ENCODE data around the gene GTPBP6.

GTPBP6 gene, protein sequence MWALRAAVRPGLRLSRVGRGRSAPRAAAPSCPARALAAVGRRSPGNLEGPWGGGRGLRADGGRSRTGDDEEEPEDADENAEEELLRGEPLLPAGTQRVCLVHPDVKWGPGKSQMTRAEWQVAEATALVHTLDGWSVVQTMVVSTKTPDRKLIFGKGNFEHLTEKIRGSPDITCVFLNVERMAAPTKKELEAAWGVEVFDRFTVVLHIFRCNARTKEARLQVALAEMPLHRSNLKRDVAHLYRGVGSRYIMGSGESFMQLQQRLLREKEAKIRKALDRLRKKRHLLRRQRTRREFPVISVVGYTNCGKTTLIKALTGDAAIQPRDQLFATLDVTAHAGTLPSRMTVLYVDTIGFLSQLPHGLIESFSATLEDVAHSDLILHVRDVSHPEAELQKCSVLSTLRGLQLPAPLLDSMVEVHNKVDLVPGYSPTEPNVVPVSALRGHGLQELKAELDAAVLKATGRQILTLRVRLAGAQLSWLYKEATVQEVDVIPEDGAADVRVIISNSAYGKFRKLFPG

DNA sequence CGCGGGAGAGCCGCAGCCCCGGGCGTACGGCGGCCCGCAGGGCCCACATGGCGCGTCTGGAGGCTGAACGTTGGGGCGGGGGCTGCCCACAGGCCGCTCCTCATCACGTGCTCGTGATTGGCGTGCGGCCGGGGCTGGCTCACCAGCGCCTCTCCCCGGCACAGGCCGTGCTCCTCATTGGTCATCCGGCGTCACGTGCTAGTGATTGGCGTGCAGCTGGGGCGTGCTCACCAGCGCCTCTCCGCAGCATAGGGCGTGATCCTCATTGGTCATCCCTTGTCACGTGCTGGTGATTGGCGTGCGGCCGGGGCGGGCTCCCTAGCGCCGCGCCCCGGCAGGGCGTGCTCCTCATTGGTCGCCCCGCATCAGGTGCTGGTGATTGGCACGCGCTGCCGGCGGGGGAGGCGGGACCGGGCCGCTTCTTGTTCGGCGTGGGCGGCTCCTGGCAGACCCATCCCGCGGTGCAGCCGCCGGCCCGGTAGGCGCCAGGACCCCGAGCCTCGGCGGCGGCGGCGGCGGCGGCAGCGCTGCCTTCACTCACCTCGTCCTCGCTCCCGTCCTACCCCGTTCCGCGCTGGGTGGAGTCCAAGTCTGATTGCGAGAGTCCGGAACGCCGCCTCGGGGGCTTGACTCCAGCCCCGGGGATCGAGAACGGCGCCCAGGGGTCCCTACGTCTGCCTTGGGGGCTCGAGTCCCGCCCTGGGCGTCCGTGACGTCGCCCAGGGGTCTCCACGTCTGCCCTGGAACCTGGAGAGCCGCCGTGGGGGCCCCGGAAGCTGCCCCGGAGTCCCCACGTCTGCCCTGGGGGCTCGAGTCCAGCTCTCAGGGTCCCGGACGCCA, at the start of gene GTPBP6:
TSS of gene GTPBP6 (minus strand) at position 58 of the 840 bp plus-strand sequence. CDS start at position 49, 9 bp downstream.
- no peak for DNase-seq

DNA sequence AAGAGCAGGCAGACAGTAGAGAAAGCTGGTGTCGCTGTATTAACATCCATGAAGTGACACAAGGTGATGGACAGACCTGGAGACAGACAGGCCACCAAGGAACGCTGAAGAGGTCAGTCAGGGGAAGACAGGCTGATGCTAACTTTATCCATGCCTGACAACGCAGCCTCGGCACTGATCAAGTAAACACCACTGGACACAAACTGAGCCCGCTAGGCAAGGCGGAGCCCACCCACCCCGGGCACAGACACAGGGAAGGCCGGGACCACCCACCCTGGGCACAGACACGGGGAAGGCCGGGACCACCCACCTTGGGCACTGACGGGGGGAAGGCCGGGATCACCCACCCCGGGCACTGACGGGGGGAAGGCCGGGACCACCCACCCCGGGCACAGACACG, 49.3 kb upstream of the GTPBP6 start:
- DNase-seq = no peak

DNA sequence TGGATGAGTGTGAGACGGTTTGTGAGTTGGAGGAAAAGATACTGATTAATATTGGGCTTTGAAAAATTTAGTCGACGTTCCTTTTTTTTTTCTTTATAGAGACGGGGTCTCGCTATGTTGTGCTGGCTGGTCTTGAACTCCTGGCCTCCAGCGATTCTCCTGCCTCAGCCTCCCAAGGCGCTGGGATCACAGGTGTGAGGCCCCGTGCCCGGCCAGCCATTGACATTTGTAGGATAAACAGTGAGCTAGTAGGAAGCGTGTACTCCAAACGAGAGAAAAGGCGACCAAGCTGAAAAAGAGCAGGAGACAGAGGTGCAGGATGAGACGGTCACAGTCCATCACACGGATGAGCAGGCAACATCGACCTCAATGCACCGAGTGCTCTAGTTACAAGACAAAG, 48.8 kb upstream of the GTPBP6 start:
- DNase-seq = no peak

DNA sequence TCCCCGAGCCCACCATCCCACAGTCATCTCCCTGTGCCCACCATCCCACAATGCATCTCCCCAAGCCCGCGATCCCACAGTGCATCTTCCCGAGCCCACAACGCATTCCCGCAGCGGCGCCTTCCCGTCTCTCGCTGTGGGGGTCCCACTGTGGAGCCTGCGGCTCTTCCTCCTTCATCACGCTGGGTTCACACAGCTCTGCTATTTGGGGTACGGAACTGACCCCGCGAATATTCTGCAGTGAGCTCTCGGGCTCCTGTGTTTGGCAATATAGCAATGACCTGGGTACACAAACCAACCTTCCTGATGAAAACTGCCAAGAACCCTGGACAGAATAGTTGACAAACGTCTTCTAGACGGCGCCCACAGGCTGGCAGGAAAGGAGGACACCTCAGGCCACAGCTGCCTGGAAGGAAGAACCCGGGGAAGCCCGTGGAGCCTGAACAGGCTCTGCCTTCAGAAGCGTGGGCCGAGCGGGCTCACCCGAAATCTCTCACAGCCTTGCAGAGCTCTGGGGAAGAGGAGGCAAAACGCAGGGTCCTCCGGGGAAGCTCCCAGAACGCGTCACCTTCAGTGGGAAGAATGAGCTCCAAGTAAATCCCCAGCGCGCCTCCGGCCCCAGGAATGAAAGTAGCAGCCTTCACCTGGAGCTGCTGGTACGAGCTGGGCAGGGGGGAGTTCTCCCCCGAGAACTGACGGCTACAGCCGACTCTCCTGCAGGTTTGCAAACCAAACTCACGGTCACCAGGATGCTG, 45.2 kb upstream of the GTPBP6 start:
- no peak for DNase-seq

DNA sequence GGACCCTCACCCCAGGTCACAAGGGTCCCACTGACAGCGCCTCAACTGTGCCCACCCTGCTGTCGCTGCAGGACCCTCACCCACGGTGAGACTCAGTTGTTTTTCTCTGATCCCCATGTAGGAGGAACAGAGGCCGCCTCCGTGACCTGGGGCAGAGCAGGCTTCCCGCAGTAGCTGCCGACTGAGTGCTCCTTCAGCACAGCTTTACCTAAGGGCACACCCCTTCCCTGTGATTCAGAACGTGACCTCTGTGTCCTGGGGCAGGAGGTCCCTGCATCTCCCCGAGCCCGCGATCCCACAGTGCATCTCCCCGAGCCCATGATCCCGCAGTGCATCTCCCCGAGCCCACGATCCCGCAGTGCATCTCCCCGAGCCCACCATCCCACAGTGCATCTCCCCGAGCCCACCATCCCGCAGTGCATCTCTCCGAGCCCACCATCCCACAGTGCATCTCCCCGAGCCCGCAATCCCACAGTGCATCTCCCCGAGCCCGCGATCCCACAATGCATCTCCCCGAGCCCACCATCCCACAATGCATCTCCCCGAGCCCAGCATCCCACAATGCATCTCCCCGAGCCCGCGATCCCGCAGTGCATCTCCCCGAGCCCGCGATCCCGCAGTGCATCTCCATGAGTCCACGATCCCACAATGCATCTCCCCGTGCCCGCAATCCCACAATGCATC, 44.5 kb upstream of the GTPBP6 start:
- no peak for DNase-seq

DNA sequence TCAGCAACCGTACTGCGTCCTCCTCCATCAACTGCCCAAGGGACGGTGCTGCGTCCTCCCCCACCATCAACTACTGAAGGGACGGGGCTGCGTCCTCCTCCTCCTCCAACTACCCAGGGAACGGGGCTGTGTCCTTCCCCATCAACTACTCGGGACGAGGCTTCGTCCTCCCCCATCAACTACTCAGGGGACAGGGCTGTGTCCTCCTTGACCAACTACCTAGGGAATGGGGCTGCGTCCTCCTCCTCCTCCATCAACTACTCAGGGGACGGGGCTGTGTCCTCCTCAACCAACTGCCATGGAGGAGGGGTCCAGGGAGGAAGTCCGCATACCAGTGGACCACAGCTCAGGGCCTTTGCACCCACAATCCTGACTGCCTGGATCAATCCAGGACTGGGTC, 43.8 kb upstream of the GTPBP6 start:
- DNase-seq = no peak

- DNase-seq = no peak
Observed at GRCh38 chrX:361231-362145, 42.9 kb upstream of the GTPBP6 start.

DNA sequence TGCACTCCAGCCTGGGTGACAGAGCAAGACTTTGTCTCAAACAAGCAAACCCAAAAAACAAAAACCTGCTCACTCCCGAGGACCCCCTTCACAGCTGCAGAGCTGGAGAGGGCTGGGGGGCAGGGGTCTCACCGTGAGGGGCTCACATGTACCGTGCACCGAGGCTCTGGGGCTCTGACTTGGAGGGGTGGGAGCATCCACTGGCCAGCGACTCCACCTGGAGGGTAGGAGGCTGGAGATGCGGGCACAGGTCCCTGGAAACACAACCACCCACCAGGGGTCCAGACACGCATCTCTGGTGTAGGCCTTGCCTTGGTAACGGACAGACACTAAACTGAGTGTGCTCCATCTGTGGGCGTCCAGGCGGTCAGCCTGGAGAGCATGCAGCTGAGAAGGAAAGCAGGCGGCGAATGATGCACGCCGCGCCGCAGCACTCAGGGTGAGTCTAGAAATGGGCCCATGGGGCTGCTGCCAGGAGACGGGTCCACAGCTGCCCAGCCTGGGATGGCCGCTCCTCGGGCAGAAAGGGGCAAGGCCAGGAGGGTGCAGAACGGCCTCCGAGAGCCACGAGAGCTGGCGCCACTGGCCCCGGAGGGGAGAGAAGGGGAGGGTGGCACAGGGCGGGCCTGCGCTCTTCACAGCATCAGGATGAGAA, 42.0 kb upstream of the GTPBP6 start:
- DNase-seq = no peak

DNA sequence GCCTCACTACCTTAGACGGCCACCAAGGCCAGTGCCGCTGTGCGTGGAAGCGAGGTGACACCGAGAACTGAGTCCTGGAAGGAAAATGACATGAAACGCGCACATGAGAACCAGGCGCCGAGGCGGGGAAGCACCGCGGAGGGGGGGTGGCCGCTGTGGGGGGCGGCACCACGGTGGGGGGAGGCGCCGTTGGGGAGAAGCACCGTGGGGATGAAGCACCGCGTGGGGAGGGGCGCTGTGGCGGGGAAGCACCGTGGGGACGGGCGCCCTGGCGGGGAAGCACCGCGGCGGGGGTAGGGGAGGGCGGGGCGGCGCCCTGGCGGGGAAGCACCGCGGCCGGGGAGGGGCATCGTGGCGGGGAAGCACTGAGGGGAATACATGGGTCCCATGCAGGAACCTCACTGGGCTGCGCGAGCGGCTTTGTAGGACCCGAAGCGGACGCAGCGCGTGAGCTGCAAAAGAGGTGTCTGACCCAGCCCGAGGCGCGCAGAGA, 40.1 kb upstream of the GTPBP6 start:
- DNase-seq = no peak

DNA sequence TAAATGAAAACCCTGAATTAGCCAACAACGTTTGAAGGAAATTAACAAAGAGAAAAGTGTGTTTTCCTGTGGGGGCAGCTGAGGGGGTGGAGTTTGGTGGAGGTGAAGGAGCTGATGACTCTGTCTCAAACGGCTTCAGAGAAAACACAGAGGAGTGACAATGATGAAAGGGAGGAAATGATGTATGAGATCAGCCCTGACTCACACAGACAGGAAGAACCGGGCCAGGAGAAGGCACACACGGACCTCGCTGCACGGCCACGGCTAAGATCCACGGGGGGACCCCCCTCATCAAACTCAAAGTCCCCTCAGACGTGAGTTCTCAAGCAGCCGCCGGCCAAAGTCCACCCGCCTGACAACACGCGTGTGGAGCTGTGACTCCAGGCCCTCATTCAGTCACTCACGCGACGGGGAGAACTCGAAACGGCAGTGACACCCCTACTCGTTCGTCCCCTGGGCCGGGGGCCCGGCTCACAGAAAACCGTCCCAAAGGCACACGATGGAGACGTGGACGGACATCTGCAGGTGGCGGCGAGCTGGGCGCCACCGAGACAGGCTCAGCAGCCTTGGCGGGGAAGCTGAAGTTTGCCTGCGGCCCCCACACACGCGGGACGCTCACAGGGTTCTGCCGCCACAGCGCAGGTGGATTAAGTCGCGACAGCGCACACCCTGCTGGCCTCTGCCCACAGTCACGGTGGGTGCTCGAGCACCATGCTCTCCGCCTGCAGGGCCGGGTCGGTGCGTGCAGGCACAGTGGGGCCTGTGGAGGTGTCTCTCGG, 39.3 kb upstream of the GTPBP6 start:
- no peak for DNase-seq

DNA sequence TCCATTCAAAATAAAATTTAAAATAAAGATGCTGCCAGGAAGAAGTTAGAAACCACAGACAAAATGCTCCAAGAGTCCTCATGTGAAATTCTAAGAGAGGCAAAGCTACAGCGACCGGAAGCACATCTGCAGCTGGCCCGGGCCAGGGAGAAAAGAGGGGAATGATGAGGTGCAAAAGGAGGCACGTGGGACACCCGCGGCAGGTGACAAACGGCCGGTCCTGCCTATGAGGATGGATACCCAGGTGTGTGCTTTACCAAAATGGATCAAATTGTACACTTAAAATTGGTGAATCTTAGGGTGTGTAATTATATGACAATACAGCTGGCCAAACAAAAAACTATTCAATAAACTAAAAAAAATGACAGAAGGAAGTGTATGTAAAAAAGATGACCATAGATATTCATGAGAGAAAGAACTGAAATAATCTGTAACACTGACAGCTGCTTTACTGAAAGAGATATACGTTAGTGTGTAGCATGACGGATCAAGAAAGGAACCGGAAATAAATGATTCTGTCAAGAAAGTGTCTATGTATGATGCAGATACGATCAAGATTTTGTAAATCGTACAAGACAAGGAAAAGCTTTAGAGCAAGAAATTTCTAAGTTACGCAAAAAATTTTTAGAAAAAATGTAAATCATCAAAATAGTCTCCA, 38.6 kb upstream of the GTPBP6 start:
- no peak for DNase-seq

- no peak for DNase-seq
Observed at GRCh38 chrX:356385-357034, 37.9 kb upstream of the GTPBP6 start.

DNA sequence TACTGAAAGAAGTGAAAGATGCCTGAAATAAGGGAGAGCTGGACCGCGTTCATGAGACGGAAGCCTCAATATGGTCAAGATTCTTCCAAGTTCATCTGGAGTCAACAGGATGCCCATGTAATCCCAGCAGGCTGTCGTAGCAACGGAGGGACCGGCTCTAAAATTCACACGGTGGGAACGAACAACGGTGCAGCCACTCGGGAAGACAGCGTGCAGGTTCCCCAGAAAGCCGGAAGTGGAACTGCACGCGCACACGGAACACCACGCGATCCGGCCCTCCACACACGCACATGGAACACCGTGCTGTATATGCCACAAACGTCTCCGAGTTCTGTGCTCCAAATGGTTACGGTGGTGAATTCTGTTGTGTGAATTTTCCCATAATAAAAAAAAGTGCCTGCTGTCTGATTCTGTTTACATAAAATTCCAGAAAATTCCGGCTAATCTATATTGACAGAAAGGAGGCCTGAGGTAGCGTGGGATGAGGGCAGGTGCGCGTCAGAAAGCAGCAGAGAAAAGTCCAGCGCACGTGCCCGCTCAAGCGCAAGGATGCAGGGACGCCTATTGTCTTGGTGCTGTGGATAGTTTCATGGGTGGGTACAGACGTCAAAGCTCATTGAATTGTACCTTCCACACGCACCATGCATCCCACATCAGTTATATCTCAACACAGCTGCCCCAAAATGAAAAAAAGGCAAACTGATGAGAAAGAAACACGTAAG, 36.9 kb upstream of the GTPBP6 start:
- DNase-seq = no peak

DNA sequence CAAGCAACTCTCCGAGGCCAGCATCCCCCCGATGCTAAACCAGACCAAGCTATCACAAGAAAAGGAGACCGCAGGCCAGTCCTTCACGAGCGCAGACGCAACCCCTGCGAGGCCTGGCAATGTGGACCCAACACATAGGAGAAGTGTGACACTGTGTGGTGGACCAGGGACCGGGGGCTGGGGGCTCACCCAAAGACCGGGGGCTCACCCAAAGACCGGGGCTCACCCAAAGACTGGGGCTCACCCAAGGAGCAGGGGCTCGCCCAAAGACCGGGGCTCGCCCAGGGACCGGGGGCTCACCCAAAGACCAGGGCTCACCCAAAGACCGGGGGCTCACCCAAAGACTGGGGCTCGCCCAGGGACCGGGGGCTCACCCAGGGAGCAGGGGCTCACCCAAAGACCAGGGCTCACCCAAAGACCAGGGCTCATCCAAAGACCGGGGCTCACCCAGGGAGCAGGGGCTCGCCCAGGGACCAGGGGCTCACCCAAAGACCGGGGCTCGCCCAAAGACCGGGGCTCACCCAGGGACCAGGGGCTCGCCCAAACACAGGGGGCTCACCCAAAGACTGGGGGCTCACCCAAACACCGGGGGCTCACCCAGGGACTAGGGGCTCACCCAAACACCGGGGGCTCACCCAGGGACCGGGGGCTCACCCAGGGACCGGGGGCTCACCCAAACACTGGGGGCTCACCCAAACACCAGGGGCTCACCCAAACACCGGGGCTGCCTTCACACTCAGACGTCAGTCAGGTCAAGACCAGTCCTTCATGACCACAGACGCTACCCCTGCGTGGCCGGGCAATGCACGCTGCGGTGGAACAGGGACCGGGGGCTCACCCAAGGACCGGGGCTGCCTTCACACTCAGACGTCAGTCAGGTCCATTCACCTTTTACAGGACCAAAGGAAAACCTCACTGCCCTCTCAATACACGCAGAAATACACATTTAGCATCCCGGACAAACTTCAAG, 35.3 kb upstream of the GTPBP6 start:
- DNase-seq = no peak

GRCh38 chrX:352582-353314, 34.2 kb upstream of the GTPBP6 start:
- no peak for DNase-seq

DNA sequence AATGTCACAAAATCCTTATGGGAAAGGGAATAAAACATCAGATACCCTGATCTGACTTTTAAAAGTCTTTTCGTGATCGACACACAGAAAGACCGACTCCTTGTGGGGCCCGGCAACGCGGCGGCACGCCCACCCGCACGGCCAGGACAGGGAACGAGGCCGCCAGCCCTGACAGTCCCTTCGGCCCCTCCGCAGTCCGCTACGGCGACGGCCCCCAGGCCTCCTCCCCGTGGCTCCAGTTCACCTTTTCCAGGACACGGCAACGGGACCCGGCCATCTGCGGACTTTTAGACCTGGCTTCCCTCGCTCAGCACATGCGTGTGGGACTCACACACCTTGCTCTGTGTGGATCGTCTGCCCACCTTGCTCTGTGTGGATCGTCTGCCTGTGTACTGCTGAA, 33.6 kb upstream of the GTPBP6 start:
- DNase-seq = no peak

All from bone marrow (tissue), 2 donors.